Neural progenitor cell (in vitro differentiated cells): ENCODE data around the gene KLHL8. TPM values are rescaled to one million over a fixed set of nuclear protein-coding genes. Genes with fewer than 3 reads are reported as not detected.

ENCODE experiments used
- DNase-seq: peaks from one replicate; pipeline ENCODE4 v3.0.0-alpha.2; 2016; ENCODE audit warnings: low spot score
- H2AFZ ChIP-seq: fragments of 200-600 bp; sonication (generic); replicated peaks from 2 replicates; pipeline ENCODE4 v1.6.1; 2016; ENCODE audit warnings: antibody characterized with exemption
- H3F3A ChIP-seq: fragments of 200-600 bp; sonication (generic); 2 replicates; pipeline ENCODE4 v1.6.1; 2016; ENCODE audit warnings: antibody characterized with exemption, low read depth
- H3K27ac ChIP-seq: fragments of 200-600 bp; sonication (generic); 2 replicates; pipeline ENCODE4 v1.5.1; 2016; ENCODE audit warnings: mild to moderate bottlenecking
- H3K27me3 ChIP-seq: fragments of 200-600 bp; sonication (generic); 2 replicates; pipeline ENCODE4 v1.6.1; 2016; ENCODE audit warnings: mild to moderate bottlenecking, moderate library complexity
- H3K36me3 ChIP-seq: fragments of 200-600 bp; sonication (generic); 2 replicates; pipeline ENCODE4 v1.5.1; 2016
- H3K4me1 ChIP-seq: fragments of 200-600 bp; sonication (generic); 2 replicates; pipeline ENCODE4 v1.6.1; 2016; ENCODE audit warnings: mixed run types
- H3K4me2 ChIP-seq: fragments of 200-600 bp; sonication (generic); 2 replicates; pipeline ENCODE4 v1.6.1; 2016
- H3K4me3 ChIP-seq: fragments of 200-600 bp; sonication (generic); 2 replicates; pipeline ENCODE4 v1.5.1; 2016
- H3K79me2 ChIP-seq: fragments of 200-600 bp; sonication (generic); 2 replicates; pipeline ENCODE4 v1.6.1; 2016; ENCODE audit warnings: low read depth
- H3K9ac ChIP-seq: fragments of 200-600 bp; sonication (generic); 2 replicates; pipeline ENCODE4 v1.6.1; 2016
- H3K9me3 ChIP-seq: fragments of 200-600 bp; sonication (generic); 2 replicates; pipeline ENCODE4 v1.5.1; 2016; ENCODE audit warnings: low read depth
- H4K20me1 ChIP-seq: fragments of 200-600 bp; sonication (generic); 2 replicates; pipeline ENCODE4 v1.6.1; 2016; ENCODE audit warnings: low read depth
- H3K27ac Mint-ChIP-seq: 3 replicates; pipeline ENCODE4 v1.8.0; 2021; ENCODE audit warnings: mixed read lengths
- H3K27me3 Mint-ChIP-seq: 2 replicates; pipeline ENCODE4 v1.8.0; 2022; ENCODE audit warnings: low read depth, mild to moderate bottlenecking, inconsistent platforms, moderate library complexity, mixed read lengths; ENCODE audit not compliant: insufficient read depth
- H3K36me3 Mint-ChIP-seq: 3 replicates; pipeline ENCODE4 v1.8.0; 2021; ENCODE audit warnings: mixed read lengths
- H3K4me1 Mint-ChIP-seq: 3 replicates; pipeline ENCODE4 v1.8.0; 2021; ENCODE audit warnings: mixed read lengths
- H3K4me3 Mint-ChIP-seq: 3 replicates; pipeline ENCODE4 v1.8.0; 2021; ENCODE audit warnings: mild to moderate bottlenecking, moderate library complexity, mixed read lengths
- H3K9me3 Mint-ChIP-seq: 3 replicates; pipeline ENCODE4 v1.8.0; 2020; ENCODE audit warnings: mixed read lengths
- CTCF ChIP-seq: fragments of 200-600 bp; sonication (generic); IDR thresholded peaks from 2 replicates; pipeline ENCODE4 v1.5.1; 2017; ENCODE audit warnings: antibody characterized with exemption, mild to moderate bottlenecking
- EZH2 ChIP-seq: fragments of 200-600 bp; sonication (generic); IDR thresholded peaks from 2 replicates; pipeline ENCODE4 v1.6.1; 2017; ENCODE audit warnings: antibody characterized with exemption, mild to moderate bottlenecking, moderate library complexity
- EZH2phosphoT487 ChIP-seq: fragments of 200-600 bp; sonication (generic); IDR thresholded peaks from 2 replicates; pipeline ENCODE4 v1.6.1; 2017; ENCODE audit warnings: antibody characterized with exemption
- total RNA-seq: library from RNA; depleted of rRNA; stranded (reverse); fragments of >200 nt; gene quantifications from 2 replicates; pipeline ENCODE4 v1.2.3, GENCODE V29; 2015; ENCODE audit warnings: low replicate concordance

KLHL8 gene
- total RNA-seq, 1 donor from 2014 or later: 20.3 TPM

GRCh38 chr4:87266986-87267385 is 46.6 kb upstream of the KLHL8 start:
- Histone ChIP-seq H3K36me3 (no peaks in the 10 kb centered on the region), H4K20me1 (no peaks in the 10 kb centered on the region), H3K79me2 (no peaks in the 10 kb centered on the region), H3F3A (no peaks in the 10 kb centered on the region), H3K4me1 (peaks cover 14% of the 10 kb centered on the region), H3K27ac (no peak overlapping the region), H3K9ac (no peak overlapping the region), H3K9me3 (no peaks in the 10 kb centered on the region), H3K27me3 (no peaks in the 10 kb centered on the region), H3K4me3 (no peak overlapping the region), H2AFZ (no peak overlapping the region), H3K4me2 (no peak overlapping the region)
- peak overlapping the region; percentile 6 for H3K27ac Mint-ChIP-seq
- no peak for TF ChIP-seq EZH2phosphoT487
- H3K9me3 Mint-ChIP-seq: peaks cover 5% of the 10 kb centered on the region
- no peak overlapping the region for H3K4me3 Mint-ChIP-seq
- H3K27me3 Mint-ChIP-seq: peaks cover 2% of the 10 kb centered on the region
- peaks cover 18% of the 10 kb centered on the region for H3K4me1 Mint-ChIP-seq
- H3K36me3 Mint-ChIP-seq: no peaks in the 10 kb centered on the region
- no peak for DNase-seq

DNA sequence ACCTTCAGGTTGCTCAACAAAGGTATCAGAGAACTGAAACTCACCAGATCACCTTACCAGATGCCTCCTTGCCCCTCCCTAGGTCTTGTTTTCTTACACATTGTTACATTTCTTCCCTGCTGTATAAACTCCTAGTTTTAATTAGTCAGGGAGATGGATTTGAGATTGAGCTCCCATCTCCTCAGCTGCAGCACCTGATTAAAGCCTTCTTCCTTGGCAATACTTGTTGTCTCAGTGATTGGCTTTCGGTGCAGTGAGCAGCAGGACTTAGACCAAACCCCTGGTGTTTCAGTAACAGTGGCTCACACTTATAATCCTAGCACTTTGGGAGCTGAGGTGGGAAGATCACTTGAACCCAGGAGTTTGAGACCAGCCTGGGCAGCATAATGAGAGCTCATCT is 42.5 kb upstream of the KLHL8 start:
- Histone ChIP-seq H2AFZ (no peak overlapping the region), H3K27me3 (no peaks in the 10 kb centered on the region), H3K4me3 (no peak overlapping the region), H3K36me3 (no peaks in the 10 kb centered on the region), H3K79me2 (no peaks in the 10 kb centered on the region), H3K27ac (no peak overlapping the region), H3K4me2 (no peak overlapping the region), H3K4me1 (peaks cover 2% of the 10 kb centered on the region), H3K9me3 (no peaks in the 10 kb centered on the region), H3K9ac (no peak overlapping the region), H4K20me1 (no peaks in the 10 kb centered on the region), H3F3A (no peaks in the 10 kb centered on the region)
- peaks cover 9% of the 10 kb centered on the region for H3K9me3 Mint-ChIP-seq
- H3K27me3 Mint-ChIP-seq: peaks cover 5% of the 10 kb centered on the region
- no peaks in the 10 kb centered on the region for H3K36me3 Mint-ChIP-seq
- H3K4me1 Mint-ChIP-seq: peaks cover 3% of the 10 kb centered on the region
- DNase-seq: no peak
- no peak overlapping the region for H3K27ac Mint-ChIP-seq
- no peak overlapping the region for H3K4me3 Mint-ChIP-seq
- no peak for TF ChIP-seq CTCF
- no peak for TF ChIP-seq EZH2
- no peak for TF ChIP-seq EZH2phosphoT487

- Histone ChIP-seq H3F3A (no peaks in the 10 kb centered on the region), H3K9me3 (no peaks in the 10 kb centered on the region), H3K4me3 (no peak overlapping the region), H2AFZ (no peak overlapping the region), H3K4me1 (peaks cover 7% of the 10 kb centered on the region), H3K27ac (no peak overlapping the region), H3K79me2 (no peaks in the 10 kb centered on the region), H3K9ac (no peak overlapping the region), H4K20me1 (no peaks in the 10 kb centered on the region), H3K4me2 (no peak overlapping the region), H3K27me3 (no peaks in the 10 kb centered on the region), H3K36me3 (no peaks in the 10 kb centered on the region)
- Mint-ChIP-seq H3K27ac (no peak overlapping the region), H3K4me3 (no peak overlapping the region), H3K36me3 (no peaks in the 10 kb centered on the region), H3K9me3 (peaks cover 12% of the 10 kb centered on the region), H3K4me1 (no peaks in the 10 kb centered on the region), H3K27me3 (peaks cover 3% of the 10 kb centered on the region)
- no peak for TF ChIP-seq CTCF
- no peak for TF ChIP-seq EZH2
- TF ChIP-seq EZH2phosphoT487: no peak
- DNase-seq: no peak
These were observed 40.1 kb upstream of the KLHL8 start for GRCh38 chr4:87260477-87260876.

DNA sequence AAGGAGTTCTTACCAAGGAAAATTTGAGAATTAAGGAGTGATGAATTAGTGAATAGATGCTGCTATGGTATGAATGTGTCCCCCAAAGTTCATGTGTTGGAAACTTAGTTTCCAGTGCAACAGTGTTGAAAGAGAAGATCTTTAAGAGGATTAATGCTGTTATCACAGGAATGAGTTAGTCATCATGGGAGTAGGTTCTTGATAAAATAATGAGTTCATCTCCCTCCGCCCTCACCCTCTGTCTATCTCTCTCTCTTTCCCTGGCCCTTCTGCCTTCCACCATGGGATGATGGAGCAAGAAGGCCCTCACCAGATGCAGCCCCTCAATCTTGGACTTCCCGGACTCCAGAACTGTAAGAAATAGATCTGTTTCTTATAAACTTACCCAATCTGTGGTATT is 38.3 kb upstream of the KLHL8 start:
- no peaks in the 10 kb centered on the region for H3F3A ChIP-seq
- no peak overlapping the region for H3K4me2 ChIP-seq
- Mint-ChIP-seq H3K9me3 (peaks cover 12% of the 10 kb centered on the region), H3K36me3 (no peaks in the 10 kb centered on the region), H3K4me3 (no peak overlapping the region), H3K27ac (no peak overlapping the region), H3K27me3 (peaks cover 3% of the 10 kb centered on the region), H3K4me1 (no peaks in the 10 kb centered on the region)
- H3K9me3 ChIP-seq: no peaks in the 10 kb centered on the region
- no peak for TF ChIP-seq EZH2phosphoT487
- no peak for TF ChIP-seq CTCF
- no peak for TF ChIP-seq EZH2
- H3K9ac ChIP-seq: no peak overlapping the region
- H4K20me1 ChIP-seq: no peaks in the 10 kb centered on the region
- no peak for DNase-seq
- H3K36me3 ChIP-seq: no peaks in the 10 kb centered on the region
- H3K4me1 ChIP-seq: peaks cover 7% of the 10 kb centered on the region
- H3K27ac ChIP-seq: no peak overlapping the region
- no peak overlapping the region for H2AFZ ChIP-seq
- H3K27me3 ChIP-seq: no peaks in the 10 kb centered on the region
- no peaks in the 10 kb centered on the region for H3K79me2 ChIP-seq
- H3K4me3 ChIP-seq: no peak overlapping the region
